H1 (cell line): Measurements from ENCODE around the gene HHIPL2. TPM values are rescaled to one million over a fixed set of nuclear protein-coding genes. Genes with fewer than 3 reads are reported as not detected.

ENCODE experiments used
- CHD1 ChIP-seq: IDR thresholded peaks from 2 replicates; pipeline ENCODE4 v1.6.1; 2012; ENCODE audit warnings: low read depth, low read length, improper control_type of control experiment
- GABPA ChIP-seq: IDR thresholded peaks from 2 replicates; pipeline ENCODE4 v1.6.1; 2011; ENCODE audit warnings: mild to moderate bottlenecking, low read length, moderate library complexity, borderline replicate concordance; ENCODE audit not compliant: insufficient read depth
- PHF8 ChIP-seq: fragments of 200-600 bp; sonication (generic); conservative IDR thresholded peaks from 2 replicates; pipeline ENCODE4 v1.7.1; 2012; ENCODE audit warnings: low read depth, mild to moderate bottlenecking, inconsistent platforms, low read length, moderate library complexity
- SP1 ChIP-seq: IDR thresholded peaks from 2 replicates; pipeline ENCODE4 v1.6.1; 2011; ENCODE audit warnings: low read depth, low read length
- TBP ChIP-seq: IDR thresholded peaks from 2 replicates; pipeline ENCODE4 v1.6.1; 2011; ENCODE audit warnings: low read depth, low read length, improper control_type of control experiment
- TCF12 ChIP-seq: IDR thresholded peaks from 2 replicates; pipeline ENCODE4 v1.6.1; 2011; ENCODE audit warnings: low read depth, mild to moderate bottlenecking, low read length
- polyA plus RNA-seq, 7 experiments: library from polyadenylated mRNA; depleted of rRNA in 3 of 7; stranded (reverse) in 5 of 7; unstranded in 2 of 7; fragments of >200 nt in 5 of 7; fragments of 200-250 nt in 2 of 7; gene quantifications; 1 replicate in 5 of 7; 2 replicates in 1 of 7; 4 replicates in 1 of 7; pipeline versions ENCODE4 v1.2.1 to v1.2.3, GENCODE V29; 2011 to 2013; ENCODE audit warnings: missing spikeins in 2 of 7, mixed read lengths in 2 of 7
- total RNA-seq: library from RNA; stranded (reverse); fragmentation: NEBNext Ultra II Directional; extraction: Animal tissue kit (Norgen Biotek cat#: 25700); gene quantifications from 2 replicates; pipeline ENCODE4 v1.2.1, GENCODE V29; 2021
- TF ChIP-seq, protein P1 (sequence below): fragments of 300-600 bp; sonication (generic); IDR thresholded peaks from 2 replicates; pipeline ENCODE4 v1.7.1; 2012; ENCODE audit warnings: low read length, moderate library complexity, mild to moderate bottlenecking, inconsistent platforms; ENCODE audit not compliant: insufficient replicate concordance
- TF ChIP-seq, protein P2 (sequence below): IDR thresholded peaks from 2 replicates; pipeline ENCODE4 v1.6.1; 2012; ENCODE audit warnings: inconsistent platforms
- TF ChIP-seq, protein P3 (sequence below): IDR thresholded peaks from 2 replicates; pipeline ENCODE4 v1.6.1; 2012; ENCODE audit warnings: inconsistent platforms

HHIPL2 gene
- total and polyA plus RNA-seq, 2 of the 8 experiments (the other 6 are each of a cell fraction or from before 2014, with no cell fraction given), result 0.08 TPM; not detected in 1

DNA sequence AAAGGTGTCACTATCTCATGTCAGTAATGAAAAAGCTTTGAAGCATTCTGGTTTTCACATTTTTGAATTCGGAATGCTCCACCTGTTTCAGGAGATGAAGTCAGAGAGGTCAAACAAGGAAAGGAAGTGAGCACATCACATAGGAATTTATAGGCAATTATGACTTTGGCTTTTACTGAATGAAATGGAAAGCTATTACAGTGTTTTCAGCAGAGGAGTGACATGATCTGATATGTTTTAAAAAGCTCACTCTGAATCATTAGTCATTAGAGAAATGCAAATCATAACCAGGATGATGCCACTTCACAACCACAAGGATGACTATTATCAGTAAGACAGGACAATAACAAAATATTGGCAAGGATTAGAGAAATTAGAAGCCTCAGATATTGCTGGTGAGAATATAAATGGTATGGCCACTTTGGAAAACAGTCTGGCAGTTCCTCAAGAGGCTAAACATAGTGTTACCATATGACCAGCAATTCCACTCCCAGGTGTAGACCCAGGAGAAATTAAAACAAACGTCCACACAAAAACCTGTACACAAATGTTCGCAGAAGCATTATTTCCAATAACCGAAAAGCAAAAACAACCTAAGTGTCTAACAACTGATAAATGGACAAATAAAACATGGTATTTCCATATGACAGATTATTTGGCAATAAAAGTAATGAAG is 34.3 kb upstream of the HHIPL2 start (continued):
- TF ChIP-seq, protein P1, sequence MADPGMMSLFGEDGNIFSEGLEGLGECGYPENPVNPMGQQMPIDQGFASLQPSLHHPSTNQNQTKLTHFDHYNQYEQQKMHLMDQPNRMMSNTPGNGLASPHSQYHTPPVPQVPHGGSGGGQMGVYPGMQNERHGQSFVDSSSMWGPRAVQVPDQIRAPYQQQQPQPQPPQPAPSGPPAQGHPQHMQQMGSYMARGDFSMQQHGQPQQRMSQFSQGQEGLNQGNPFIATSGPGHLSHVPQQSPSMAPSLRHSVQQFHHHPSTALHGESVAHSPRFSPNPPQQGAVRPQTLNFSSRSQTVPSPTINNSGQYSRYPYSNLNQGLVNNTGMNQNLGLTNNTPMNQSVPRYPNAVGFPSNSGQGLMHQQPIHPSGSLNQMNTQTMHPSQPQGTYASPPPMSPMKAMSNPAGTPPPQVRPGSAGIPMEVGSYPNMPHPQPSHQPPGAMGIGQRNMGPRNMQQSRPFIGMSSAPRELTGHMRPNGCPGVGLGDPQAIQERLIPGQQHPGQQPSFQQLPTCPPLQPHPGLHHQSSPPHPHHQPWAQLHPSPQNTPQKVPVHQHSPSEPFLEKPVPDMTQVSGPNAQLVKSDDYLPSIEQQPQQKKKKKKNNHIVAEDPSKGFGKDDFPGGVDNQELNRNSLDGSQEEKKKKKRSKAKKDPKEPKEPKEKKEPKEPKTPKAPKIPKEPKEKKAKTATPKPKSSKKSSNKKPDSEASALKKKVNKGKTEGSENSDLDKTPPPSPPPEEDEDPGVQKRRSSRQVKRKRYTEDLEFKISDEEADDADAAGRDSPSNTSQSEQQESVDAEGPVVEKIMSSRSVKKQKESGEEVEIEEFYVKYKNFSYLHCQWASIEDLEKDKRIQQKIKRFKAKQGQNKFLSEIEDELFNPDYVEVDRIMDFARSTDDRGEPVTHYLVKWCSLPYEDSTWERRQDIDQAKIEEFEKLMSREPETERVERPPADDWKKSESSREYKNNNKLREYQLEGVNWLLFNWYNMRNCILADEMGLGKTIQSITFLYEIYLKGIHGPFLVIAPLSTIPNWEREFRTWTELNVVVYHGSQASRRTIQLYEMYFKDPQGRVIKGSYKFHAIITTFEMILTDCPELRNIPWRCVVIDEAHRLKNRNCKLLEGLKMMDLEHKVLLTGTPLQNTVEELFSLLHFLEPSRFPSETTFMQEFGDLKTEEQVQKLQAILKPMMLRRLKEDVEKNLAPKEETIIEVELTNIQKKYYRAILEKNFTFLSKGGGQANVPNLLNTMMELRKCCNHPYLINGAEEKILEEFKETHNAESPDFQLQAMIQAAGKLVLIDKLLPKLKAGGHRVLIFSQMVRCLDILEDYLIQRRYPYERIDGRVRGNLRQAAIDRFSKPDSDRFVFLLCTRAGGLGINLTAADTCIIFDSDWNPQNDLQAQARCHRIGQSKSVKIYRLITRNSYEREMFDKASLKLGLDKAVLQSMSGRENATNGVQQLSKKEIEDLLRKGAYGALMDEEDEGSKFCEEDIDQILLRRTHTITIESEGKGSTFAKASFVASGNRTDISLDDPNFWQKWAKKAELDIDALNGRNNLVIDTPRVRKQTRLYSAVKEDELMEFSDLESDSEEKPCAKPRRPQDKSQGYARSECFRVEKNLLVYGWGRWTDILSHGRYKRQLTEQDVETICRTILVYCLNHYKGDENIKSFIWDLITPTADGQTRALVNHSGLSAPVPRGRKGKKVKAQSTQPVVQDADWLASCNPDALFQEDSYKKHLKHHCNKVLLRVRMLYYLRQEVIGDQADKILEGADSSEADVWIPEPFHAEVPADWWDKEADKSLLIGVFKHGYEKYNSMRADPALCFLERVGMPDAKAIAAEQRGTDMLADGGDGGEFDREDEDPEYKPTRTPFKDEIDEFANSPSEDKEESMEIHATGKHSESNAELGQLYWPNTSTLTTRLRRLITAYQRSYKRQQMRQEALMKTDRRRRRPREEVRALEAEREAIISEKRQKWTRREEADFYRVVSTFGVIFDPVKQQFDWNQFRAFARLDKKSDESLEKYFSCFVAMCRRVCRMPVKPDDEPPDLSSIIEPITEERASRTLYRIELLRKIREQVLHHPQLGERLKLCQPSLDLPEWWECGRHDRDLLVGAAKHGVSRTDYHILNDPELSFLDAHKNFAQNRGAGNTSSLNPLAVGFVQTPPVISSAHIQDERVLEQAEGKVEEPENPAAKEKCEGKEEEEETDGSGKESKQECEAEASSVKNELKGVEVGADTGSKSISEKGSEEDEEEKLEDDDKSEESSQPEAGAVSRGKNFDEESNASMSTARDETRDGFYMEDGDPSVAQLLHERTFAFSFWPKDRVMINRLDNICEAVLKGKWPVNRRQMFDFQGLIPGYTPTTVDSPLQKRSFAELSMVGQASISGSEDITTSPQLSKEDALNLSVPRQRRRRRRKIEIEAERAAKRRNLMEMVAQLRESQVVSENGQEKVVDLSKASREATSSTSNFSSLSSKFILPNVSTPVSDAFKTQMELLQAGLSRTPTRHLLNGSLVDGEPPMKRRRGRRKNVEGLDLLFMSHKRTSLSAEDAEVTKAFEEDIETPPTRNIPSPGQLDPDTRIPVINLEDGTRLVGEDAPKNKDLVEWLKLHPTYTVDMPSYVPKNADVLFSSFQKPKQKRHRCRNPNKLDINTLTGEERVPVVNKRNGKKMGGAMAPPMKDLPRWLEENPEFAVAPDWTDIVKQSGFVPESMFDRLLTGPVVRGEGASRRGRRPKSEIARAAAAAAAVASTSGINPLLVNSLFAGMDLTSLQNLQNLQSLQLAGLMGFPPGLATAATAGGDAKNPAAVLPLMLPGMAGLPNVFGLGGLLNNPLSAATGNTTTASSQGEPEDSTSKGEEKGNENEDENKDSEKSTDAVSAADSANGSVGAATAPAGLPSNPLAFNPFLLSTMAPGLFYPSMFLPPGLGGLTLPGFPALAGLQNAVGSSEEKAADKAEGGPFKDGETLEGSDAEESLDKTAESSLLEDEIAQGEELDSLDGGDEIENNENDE, result no peak
- TF ChIP-seq TCF12, result no peak
- TF ChIP-seq GABPA, result no peak
- TF ChIP-seq SP1, result no peak
- no peak for TF ChIP-seq TBP
- TF ChIP-seq, protein P2, sequence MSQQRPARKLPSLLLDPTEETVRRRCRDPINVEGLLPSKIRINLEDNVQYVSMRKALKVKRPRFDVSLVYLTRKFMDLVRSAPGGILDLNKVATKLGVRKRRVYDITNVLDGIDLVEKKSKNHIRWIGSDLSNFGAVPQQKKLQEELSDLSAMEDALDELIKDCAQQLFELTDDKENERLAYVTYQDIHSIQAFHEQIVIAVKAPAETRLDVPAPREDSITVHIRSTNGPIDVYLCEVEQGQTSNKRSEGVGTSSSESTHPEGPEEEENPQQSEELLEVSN, result no peak
- TF ChIP-seq, protein P3, sequence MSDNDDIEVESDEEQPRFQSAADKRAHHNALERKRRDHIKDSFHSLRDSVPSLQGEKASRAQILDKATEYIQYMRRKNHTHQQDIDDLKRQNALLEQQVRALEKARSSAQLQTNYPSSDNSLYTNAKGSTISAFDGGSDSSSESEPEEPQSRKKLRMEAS, result no peak
- TF ChIP-seq PHF8, result no peak
- no peak for TF ChIP-seq CHD1
